ENCODE measurements around the gene MRPS9.

Gene MRPS9

GRCh38 chr2:105032476-105032875, 5.4 kb upstream of the MRPS9 start:
- TF ChIP-seq CTCF (IDR thresholded peaks at IDR 0.05; ENCODE audit: low read depth, low read length, poor library complexity, severe bottlenecking) (no peak), EZH2phosphoT487 (IDR thresholded peaks at IDR 0.05; ENCODE audit: borderline replicate concordance, low read length) (no peak)
- H3F3A ChIP-seq (ENCODE audit: control insufficient read depth, insufficient read depth) = no peaks in the 10 kb centered on the region
- H3K4me2 ChIP-seq (ENCODE audit: low read length) = no peak overlapping the region

GRCh38 chr2:105034170-105034569, 3.7 kb upstream of the MRPS9 start:
- no peaks in the 10 kb centered on the region for H3K9me2 ChIP-seq (replicated peaks; ENCODE audit: control insufficient read depth, low read length)
- no peak overlapping the region for H3K4me2 ChIP-seq (ENCODE audit: low read length)
- TF ChIP-seq EZH2phosphoT487 (IDR thresholded peaks at IDR 0.05; ENCODE audit: borderline replicate concordance, low read length) (no peak), CTCF (IDR thresholded peaks at IDR 0.05; ENCODE audit: low read depth, low read length, poor library complexity, severe bottlenecking) (no peak)
- peaks cover 11% of the 10 kb centered on the region for H3K4me1 ChIP-seq (ENCODE audit: control insufficient read depth, low read length)
- H3K27me3 ChIP-seq (ENCODE audit: control insufficient read depth, low read length) = no peaks in the 10 kb centered on the region
- peaks cover 13% of the 10 kb centered on the region for H3K79me2 ChIP-seq (ENCODE audit: control insufficient read depth, low read length)
- no peaks in the 10 kb centered on the region for H4K20me1 ChIP-seq (ENCODE audit: control insufficient read depth, insufficient read depth, low read depth, low read length)
- no peaks in the 10 kb centered on the region for H3K9me3 ChIP-seq (ENCODE audit: control insufficient read depth, insufficient read depth, low read length)
- peaks cover 6% of the 10 kb centered on the region for H3K36me3 ChIP-seq (ENCODE audit: control insufficient read depth, low read length)
- H3K4me3 ChIP-seq (ENCODE audit: low read length) = no peak overlapping the region
- H3K27ac ChIP-seq (ENCODE audit: low read depth, low read length) = no peak overlapping the region
- H3F3A ChIP-seq (ENCODE audit: control insufficient read depth, insufficient read depth) = no peaks in the 10 kb centered on the region

More at GRCh38 chr2:105032476-105032875, 5.4 kb upstream of the MRPS9 start:
- Histone ChIP-seq H3K27ac (ENCODE audit: low read depth, low read length) (no peak overlapping the region), H3K9me3 (ENCODE audit: control insufficient read depth, insufficient read depth, low read length) (no peaks in the 10 kb centered on the region), H4K20me1 (ENCODE audit: control insufficient read depth, insufficient read depth, low read depth, low read length) (no peaks in the 10 kb centered on the region), H3K9me2 (replicated peaks; ENCODE audit: control insufficient read depth, low read length) (no peaks in the 10 kb centered on the region), H3K4me3 (ENCODE audit: low read length) (no peak overlapping the region), H3K27me3 (ENCODE audit: control insufficient read depth, low read length) (no peaks in the 10 kb centered on the region), H3K36me3 (ENCODE audit: control insufficient read depth, low read length) (no peaks in the 10 kb centered on the region), H3K4me1 (ENCODE audit: control insufficient read depth, low read length) (peaks cover 6% of the 10 kb centered on the region), H3K79me2 (ENCODE audit: control insufficient read depth, low read length) (no peaks in the 10 kb centered on the region)

- peaks cover 54% of the 10 kb centered on the region for H3K79me2 ChIP-seq (ENCODE audit: control insufficient read depth, low read length)
These were observed 653 bp downstream of the MRPS9 start for GRCh38 chr2:105038383-105039061.

More at GRCh38 chr2:105038383-105039061, 653 bp downstream of the MRPS9 start:
- Histone ChIP-seq H3K27ac (ENCODE audit: low read depth, low read length) (peak overlapping the region; percentile 20; the same call in 1 of the 2 replicates), H3K9me3 (ENCODE audit: control insufficient read depth, insufficient read depth, low read length) (no peaks in the 10 kb centered on the region), H3K4me2 (ENCODE audit: low read length) (peak overlapping the region; percentile 96), H3K36me3 (ENCODE audit: control insufficient read depth, low read length) (peaks cover 12% of the 10 kb centered on the region), H3K4me3 (ENCODE audit: low read length) (peak overlapping the region; percentile 97), H3K9me2 (replicated peaks; ENCODE audit: control insufficient read depth, low read length) (no peaks in the 10 kb centered on the region), H4K20me1 (ENCODE audit: control insufficient read depth, insufficient read depth, low read depth, low read length) (peaks cover 4% of the 10 kb centered on the region; the same call in 1 of the 2 replicates), H3K27me3 (ENCODE audit: control insufficient read depth, low read length) (no peaks in the 10 kb centered on the region), H3K4me1 (ENCODE audit: control insufficient read depth, low read length) (peaks cover 28% of the 10 kb centered on the region), H3F3A (ENCODE audit: control insufficient read depth, insufficient read depth) (no peaks in the 10 kb centered on the region)
- TF ChIP-seq EZH2phosphoT487 (IDR thresholded peaks at IDR 0.05; ENCODE audit: borderline replicate concordance, low read length) (no peak), CTCF (IDR thresholded peaks at IDR 0.05; ENCODE audit: low read depth, low read length, poor library complexity, severe bottlenecking) (no peak)
